Measurements from ENCODE around the gene YPEL2. TPM values are rescaled to one million over a fixed set of nuclear protein-coding genes. Genes with fewer than 3 reads are reported as not detected.

YPEL2 gene
- total and polyA plus RNA-seq, 2 donors (not counting 3 experiments of a cell fraction or from before 2014, with no cell fraction given), result 36.5 to 66.8 TPM

DNA sequence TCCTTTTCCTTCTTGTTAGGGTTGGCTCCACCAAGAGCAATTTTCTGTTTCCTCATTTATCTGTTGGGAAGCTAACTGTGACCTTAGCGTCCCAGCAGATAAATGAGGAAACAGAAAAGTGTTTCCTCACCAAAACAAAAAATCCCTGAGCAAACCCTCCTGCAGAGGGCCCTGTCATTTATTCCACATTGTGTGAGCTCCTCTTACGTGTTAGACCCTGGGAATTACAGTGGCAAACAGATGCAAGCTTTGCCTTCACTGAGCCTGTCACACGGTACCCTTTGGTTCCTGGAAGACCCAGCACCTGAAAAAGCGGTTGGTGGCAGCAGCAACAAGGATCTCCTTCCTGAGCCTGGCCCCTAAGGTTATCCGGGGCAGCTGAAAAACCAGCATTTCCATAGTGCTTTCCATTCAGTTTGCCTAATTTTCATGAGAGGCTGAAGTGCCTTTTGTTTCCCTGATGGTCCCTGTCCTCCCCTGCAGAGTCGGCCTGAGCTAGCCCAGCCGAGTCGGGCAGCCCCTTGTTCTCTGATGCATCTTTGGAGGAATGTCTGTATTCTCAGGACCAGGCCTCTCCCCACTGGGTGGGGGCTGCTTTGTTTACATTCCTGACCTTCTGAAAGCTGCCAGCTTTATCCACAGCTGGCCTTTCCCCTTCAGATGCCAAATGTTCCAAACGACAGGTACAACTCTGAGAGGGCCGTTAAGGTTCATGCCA, 34.7 kb downstream of the YPEL2 start:
- H3K36me3 ChIP-seq (ENCODE audit: control insufficient read depth in 2 of 2, extremely low read depth in 1 of 2, insufficient read depth in 2 of 2, low read length in 2 of 2), result peaks cover 5 to 10% of the 10 kb centered on the region in 2 experiments
- dilution Hi-C loops (cut with MboI; ENCODE audit: extremely low pct_ligation_motif_present, low sequenced_read_pairs), result no loop called here
- no peaks in the 10 kb centered on the region for H4K20me1 ChIP-seq (replicated peaks; ENCODE audit: control insufficient read depth, extremely low read depth, insufficient read depth, low read length)
- no peak for FAIRE-seq
- no peaks in the 10 kb centered on the region for H3K9me3 ChIP-seq (replicated peaks; ENCODE audit: control insufficient read depth, insufficient read depth, low read length)
- no peak overlapping the region for H2AFZ ChIP-seq (ENCODE audit: low read depth, low read length)
- ChIA-PET CTCF (interaction anchor here (0.8 to 1.6 kb wide), 9 partner anchors 10 to 75 kb away, joined by 3 to 9 read pairs (median 3); no protein-coding TSS in a partner anchor), POLR2A (interaction anchor here (0.6 kb wide), 1 partner anchor 224 kb away, joined by 3 read pairs; no protein-coding TSS in a partner anchor)
- peaks cover 46% of the 10 kb centered on the region for H3K4me1 ChIP-seq (ENCODE audit: control insufficient read depth, extremely low read depth, insufficient read depth, low read length)
- H3K9me1 ChIP-seq (replicated peaks; ENCODE audit: control insufficient read depth, extremely low read depth, insufficient read depth, low read length), result no peaks in the 10 kb centered on the region
- no peak for DNase-seq (ENCODE audit: low read depth, low spot score)
- no TSS peak for BruUV-seq (replicated peaks)
- intact Hi-C loops (cut with micrococcal nuclease), result loop anchor here (2.0 kb wide), 1 partner anchor 33 kb away; no protein-coding TSS in a partner anchor
- H3K27me3 ChIP-seq (ENCODE audit: control insufficient read depth in 2 of 2, insufficient read depth in 2 of 2, low read length in 2 of 2), result no peaks in the 10 kb centered on the region
- H3K4me3 ChIP-seq (replicated peaks in 1 of 3; ENCODE audit: insufficient read depth in 1 of 3, low read depth in 1 of 3, low read length in 3 of 3), result no peak overlapping the region
- H3K79me2 ChIP-seq (ENCODE audit: control insufficient read depth, insufficient read depth, low read length), result peaks cover 21% of the 10 kb centered on the region
- H3K9ac ChIP-seq (replicated peaks; ENCODE audit: extremely low read depth, insufficient read depth, low read length), result no peak overlapping the region
- H3K4me2 ChIP-seq (ENCODE audit: insufficient read depth, low read length), result no peak overlapping the region
- H3K27ac ChIP-seq (ENCODE audit: insufficient read depth, low read depth, low read length), result no peak overlapping the region
- TF ChIP-seq EZH2 (IDR thresholded peaks at IDR 0.05; ENCODE audit: borderline replicate concordance, low read depth, low read length, severe bottlenecking) (no peak), FOS (IDR thresholded peaks at IDR 0.05; ENCODE audit: borderline replicate concordance, insufficient read depth, low read length) (no peak), MYC (IDR thresholded peaks at IDR 0.05; ENCODE audit: low read depth, low read length) (no peak), GATA2 (IDR thresholded peaks at IDR 0.05; ENCODE audit: insufficient read depth, insufficient read length, low read depth, low read length) (no peak), POLR2A (IDR thresholded peaks at IDR 0.05; ENCODE audit: low read depth, low read length) (no peak), POLR2AphosphoS5 (IDR thresholded peaks at IDR 0.05; ENCODE audit: insufficient read depth, low read depth, low read length) (no peak), JUN (IDR thresholded peaks at IDR 0.05; ENCODE audit: borderline replicate concordance, insufficient read depth, insufficient read length, low read depth) (no peak)
- TF ChIP-seq, protein P1, sequence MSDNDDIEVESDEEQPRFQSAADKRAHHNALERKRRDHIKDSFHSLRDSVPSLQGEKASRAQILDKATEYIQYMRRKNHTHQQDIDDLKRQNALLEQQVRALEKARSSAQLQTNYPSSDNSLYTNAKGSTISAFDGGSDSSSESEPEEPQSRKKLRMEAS (IDR thresholded peaks at IDR 0.05; ENCODE audit: insufficient read depth, insufficient read length), result no peak
- TF ChIP-seq, protein P2, sequence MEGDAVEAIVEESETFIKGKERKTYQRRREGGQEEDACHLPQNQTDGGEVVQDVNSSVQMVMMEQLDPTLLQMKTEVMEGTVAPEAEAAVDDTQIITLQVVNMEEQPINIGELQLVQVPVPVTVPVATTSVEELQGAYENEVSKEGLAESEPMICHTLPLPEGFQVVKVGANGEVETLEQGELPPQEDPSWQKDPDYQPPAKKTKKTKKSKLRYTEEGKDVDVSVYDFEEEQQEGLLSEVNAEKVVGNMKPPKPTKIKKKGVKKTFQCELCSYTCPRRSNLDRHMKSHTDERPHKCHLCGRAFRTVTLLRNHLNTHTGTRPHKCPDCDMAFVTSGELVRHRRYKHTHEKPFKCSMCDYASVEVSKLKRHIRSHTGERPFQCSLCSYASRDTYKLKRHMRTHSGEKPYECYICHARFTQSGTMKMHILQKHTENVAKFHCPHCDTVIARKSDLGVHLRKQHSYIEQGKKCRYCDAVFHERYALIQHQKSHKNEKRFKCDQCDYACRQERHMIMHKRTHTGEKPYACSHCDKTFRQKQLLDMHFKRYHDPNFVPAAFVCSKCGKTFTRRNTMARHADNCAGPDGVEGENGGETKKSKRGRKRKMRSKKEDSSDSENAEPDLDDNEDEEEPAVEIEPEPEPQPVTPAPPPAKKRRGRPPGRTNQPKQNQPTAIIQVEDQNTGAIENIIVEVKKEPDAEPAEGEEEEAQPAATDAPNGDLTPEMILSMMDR (IDR thresholded peaks at IDR 0.05; ENCODE audit: extremely low read depth in 1 of 2, insufficient read depth in 1 of 2, low read depth in 1 of 2, low read length in 2 of 2), result no peak
